Stimulated activated CD4-positive, alpha-beta T cell treated with anti-CD3 and anti-CD28 coated beads, Interleukin-1b, Interleukin-23, amount 100 ng/mL, for 1 hour (primary cell): ENCODE measurements around the gene PRCC.

ENCODE experiments used
- DNase-seq, 2 donors: peaks; one replicate each; pipeline ENCODE4 v3.0.0-alpha.2; 2020; ENCODE audit warnings: low read depth in 2 of 2

The PRCC gene

GRCh38 chr1:156841295-156841855, 74.0 kb downstream of the PRCC start:
- DNase-seq = no peak

DNA sequence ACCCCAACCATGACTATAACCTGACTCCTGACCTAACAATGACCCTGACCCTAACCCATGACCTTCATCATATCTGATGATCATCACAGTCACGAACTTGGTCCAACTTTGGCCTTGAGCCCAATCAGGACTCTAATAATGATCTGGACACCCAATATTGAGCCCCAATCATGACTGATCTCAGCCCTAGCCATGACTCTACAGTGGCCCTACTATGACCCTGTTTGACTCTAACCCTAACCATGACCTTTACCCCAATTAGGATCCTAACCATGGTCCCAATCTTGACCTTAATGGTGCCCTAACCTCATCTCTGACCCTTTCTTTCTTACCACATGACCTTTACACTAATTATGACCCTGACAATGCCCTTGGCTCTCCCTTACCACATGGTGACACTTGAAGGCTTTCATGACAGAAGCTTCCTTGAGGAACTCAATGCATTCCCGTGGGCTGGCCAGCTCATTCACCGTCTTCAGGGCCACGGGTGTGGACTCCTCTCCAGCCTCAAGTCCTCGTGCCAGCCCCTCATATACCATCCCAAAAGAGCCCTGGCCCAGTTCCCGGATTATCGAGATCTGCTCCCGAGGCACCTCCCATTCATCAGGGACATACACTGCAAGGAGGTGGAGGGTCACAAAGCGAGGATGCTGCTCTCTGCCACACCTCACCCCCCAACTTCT, 75.4 kb downstream of the PRCC start:
- no peak for DNase-seq

- DNase-seq = no peak
Measured at GRCh38 chr1:156844102-156844501, 76.8 kb downstream of the PRCC start.

DNA sequence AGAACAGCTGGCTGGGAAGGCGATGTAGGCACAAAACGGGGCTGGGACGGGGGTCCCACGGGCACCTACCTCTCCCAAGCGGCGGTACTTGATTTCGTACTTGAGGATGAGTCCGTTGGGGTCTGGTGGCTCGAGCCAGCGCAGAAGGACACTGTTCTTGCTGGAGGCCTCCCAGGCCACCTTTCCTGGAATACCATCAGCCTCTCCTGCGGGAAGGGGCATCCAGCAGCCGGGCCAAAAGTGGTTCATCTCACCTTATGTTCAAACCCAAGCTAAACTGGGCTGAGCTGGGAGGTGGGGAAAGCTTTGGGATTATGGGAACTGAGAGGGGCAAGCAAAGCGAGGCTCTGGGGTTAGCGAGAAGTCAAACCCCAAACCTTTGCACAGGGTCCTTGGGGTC, 77.3 kb downstream of the PRCC start:
- no peak for DNase-seq

DNA sequence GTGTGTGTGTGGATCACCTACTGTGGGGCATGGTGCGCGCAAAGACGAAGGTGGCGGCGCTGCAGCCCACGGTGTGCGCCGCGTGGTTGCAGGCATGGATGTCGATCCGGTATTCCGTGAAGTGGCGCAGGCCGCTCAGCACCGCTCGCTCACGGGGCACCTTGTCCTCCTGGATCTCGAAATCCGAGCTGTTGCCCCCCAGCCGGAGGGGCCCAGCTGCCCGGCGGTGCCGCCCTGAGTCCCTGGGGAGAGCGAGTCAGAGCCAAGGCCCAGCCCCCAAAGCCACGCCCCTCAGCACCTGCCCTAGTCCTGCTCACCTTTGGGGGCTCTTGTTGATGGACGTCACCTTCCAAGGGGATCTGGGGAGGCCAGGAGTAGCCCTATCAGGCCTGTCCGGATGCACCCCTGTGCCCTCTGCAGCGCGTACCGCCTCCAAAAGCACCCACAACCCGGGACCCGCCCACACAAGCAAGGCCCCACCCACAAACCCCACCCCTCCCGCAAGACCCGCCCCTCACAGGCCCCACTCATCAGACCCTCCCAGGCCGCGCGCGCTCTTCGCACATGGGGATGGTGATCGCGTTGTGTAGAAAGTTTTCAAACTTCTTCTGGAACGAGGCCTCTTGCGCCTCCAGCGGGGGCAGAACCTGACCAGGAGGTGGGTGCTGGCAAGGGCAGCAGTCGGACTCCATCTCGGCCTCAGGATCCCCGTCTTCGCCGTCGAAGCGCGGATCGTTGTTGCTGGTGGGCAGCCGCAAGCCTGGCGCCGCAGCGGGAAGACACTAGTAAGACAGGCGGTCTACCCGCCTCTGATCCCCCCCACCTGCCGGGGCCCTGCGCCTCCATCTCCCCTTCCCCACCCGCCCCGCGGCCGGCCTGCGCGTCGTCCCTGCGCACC, 78.0 kb downstream of the PRCC start:
- DNase-seq = no peak

GRCh38 chr1:156845953-156846545, 78.7 kb downstream of the PRCC start:
- no peak for DNase-seq

- no peak for DNase-seq
Measured at GRCh38 chr1:156846643-156847042, 79.3 kb downstream of the PRCC start.

DNA sequence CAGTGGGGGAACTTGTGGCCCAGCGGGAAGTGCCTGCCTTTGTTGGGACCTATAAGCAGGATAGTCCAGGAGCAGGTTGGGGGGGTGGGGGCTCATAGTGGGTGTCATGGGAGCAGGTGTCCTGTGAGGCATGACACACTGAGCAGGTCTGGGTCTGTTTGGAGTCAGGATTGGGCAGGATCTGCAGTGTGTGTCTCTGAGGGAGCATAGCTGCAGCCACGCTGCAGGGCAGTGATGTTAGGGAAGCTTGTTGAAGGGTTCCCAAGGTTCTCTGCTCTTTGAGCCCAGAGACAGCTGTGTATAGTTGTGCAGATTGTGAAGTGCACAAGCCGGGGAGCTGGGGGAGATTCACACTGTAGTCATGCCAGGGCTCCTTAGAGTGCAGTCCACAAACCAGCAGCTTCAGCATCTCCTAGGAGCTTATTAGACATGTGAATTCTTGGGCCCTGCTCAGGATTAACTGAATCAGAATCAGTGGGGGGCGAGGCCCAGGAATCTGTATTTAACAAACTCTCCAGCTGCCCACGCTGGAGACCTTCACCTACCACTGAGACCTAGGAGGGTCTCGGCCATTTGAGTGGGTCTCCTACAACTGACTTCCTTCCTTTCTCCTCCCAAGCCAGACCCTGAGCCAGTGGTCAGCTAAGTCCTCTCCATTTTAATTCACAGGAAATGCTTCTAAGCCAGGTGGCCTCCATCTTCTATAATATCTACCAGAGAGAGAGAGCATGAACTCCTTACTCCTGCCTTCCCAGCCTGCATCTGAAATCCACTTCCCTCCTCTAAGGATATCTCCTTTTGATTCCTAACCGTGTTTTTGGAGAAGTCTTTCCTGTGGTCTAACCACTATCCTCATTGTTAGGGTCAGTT, 80.5 kb downstream of the PRCC start:
- no peak for DNase-seq

DNA sequence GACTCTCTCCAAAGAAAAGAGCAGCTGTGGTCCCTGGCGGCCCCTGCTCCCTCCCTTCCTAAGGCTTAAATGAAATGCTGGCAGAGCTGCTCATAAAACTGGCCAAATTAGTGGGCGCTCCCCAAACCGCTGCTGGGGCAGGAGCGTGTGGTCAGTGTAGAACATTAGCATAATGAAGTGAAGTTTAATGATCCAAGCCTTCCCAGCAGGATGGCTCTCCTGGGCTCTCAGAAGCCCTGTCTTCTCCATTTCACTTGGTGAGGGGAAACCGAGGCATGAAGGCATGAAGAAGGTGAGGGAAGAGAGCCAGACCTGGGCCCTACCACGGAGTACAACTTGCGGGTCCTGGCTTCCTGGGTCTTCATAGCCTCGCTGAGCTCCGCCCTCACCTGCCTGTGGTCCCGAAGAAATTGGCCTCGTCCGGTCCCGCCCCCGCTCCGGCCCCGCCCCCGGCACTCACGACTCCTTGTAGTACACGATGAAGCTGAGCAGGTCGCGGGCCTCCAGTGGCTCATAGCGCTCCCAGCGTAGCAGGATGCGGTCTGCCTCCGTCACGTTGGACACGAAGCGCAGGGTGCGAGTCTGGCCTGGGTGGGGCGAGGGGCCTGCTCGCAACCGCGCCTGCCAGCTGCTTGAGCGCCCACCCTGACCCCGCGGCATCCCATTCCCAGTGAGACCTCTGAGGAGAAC, 81.3 kb downstream of the PRCC start:
- peak in 1 of 2 donors; percentile 22 for DNase-seq

DNA sequence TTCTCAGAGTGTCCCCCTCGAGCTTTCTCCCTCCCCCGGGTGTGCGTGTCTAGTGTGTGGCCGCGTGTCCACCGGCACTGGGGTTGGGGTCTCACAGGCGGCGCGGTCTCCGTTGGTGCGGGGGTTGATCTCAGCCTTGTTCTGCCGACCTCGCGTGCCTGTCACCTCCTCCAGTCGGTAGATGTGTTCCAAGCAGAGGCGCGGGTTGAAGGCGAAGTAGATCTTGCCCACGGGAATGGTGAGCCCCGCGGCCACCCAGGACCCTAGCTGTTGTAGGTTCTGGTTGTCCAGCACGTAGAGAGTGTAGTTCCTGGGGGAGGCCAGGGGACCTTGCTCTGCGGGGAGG, 81.8 kb downstream of the PRCC start:
- DNase-seq = no peak
